Stimulated activated CD8-positive, alpha-beta memory T cell treated with anti-CD3 and anti-CD28 coated beads, Interleukin-7, amount 100 ng/mL, for 4 hours (primary cell): ENCODE data around the gene BMP7.
"Not testable (repeated sequence)": the region's sequence is repeated elsewhere in the genome, so short reads cannot be mapped to it uniquely, and the experiment has no call there.

Experiments
- DNase-seq, 2 donors: peaks; one replicate each; pipeline ENCODE4 v3.0.0-alpha.2; 2020; ENCODE audit warnings: low read depth in 2 of 2

BMP7 gene

GRCh38 chr20:57249772-57250171 lies 16.7 kb downstream of the BMP7 start:
- DNase-seq = no peak

DNA sequence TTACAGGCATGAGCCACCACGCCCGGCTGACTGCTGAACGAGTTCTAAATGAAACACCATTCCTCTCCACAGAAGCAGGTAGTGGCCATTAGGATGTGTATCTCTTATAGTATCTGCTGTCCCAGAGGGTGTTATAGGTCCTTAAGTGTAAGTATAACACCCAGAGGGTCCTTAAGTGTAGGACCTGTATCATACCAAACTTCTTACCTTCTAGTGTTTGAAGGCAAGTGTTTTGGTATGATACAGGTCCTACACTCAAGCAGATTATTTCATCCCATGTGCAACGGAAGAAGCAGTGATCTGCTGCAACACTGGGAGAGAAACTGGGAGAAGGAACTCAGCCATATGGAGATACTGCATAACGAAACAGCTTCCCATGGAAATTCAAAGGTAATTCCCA lies 17.4 kb downstream of the BMP7 start:
- no peak for DNase-seq

DNA sequence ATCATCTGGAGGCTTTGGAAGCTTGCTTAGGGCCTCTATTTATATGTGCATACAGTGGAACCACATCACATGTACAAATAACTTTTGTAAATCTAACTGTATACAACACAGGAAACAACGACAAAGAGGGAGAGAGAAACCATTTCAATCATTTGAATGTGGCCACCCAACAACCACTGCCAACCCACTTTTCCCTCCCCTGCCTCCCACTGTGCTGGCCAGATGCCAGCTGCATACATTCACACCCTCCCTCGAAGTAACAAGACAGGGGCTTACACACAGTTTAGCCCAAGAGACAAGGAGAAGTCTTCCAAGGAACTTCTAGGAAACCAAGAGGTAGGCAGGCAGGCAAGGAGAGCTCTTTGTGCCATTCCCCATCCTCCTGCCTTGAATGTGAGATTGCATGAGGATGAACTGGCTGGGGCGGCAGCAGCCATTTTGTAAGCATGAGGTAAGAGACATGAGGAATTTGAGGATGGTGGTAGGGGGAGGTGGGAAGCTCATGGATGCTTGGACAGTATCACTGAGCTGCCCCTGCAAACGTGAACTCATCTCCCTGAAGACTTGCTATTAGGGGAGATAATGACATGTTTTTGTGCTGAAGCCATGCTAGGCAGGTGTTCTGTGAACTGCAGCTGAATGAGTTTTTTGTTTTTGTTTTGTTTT lies 18.2 kb downstream of the BMP7 start:
- DNase-seq = no peak

DNA sequence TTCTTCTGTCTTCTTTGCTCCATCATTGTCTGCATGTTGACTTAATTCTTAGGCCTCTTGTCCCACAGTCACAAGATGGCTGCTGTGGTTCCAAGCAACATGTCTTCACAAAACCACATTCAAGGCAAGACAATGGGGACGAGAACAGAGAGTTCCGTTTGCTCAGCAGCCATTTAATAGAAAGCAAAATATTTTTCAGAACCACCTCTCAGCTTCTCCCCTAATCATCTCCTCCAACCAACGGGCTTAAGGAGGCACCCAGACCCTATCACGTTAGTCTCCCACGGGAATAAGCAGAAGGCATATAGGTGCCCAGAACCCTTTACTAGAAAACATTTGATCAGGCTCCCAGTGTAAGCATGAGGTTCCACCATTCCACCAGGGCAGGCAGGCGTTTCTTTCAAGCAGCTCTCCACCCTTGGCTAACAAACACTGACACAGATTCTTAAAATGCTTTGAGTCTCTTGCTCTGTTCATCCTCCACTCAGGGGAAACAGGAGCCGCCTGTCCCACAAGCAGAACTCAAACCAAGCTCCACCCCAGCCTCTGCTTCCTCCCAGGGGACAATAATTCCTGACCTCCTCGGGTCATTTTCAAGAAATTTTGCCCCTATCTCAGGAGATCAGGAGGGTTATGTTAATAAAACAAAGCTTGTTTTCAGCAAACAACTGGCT lies 19.0 kb downstream of the BMP7 start:
- no peak for DNase-seq

- no peak for DNase-seq
These were observed 20.4 kb downstream of the BMP7 start for GRCh38 chr20:57245997-57246396.

DNA sequence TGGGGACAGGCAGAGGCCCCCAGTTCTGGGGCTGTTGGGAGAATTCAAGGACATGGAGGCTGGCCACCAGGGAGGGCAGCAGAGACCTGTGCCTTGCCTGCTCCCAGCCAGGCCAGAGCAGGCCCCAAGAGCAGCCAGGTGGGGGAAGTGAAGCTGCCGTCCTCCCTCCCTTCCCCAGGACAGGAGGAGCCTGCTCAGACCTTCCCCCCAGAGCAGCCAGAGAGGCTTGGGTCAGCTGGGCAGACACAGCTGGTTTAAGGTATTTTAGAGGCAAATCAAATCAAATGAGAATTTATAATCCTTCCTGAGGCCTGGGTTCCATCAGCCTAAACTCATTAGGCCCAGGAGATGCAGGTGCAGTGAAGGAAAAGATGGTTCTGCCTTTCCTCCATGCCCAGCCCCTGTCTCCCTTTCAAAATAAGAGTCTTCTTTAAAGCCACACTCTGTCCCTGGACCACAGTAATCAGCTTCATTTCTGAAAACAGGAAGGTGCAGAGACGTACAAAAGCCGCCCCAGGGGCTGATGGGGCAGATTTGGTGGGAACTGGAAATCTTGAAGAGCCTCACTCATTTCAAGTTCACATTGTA lies 21.7 kb downstream of the BMP7 start:
- no peak for DNase-seq

DNA sequence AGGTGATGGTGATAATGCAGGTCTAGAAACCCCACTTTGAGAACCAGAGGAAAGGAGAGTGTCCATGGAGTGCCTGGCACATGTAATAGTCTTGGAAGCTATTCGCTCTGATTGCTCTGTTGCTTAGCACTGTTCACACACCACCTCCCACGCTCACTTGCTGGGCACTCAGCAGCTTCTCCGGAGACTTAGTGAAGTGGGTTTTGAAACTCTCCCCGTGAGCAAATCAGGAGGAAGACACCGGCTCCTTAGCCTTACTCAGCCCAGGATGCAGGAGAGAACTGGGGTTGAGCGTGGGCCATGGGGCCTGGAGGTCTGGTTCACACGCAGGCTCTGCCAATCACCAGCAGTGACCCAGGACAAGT lies 22.2 kb downstream of the BMP7 start:
- DNase-seq = no peak

- no peak for DNase-seq
These were observed 22.8 kb downstream of the BMP7 start for GRCh38 chr20:57243480-57244220.

GRCh38 chr20:57242414-57242813 lies 24.0 kb downstream of the BMP7 start:
- no peak for DNase-seq

GRCh38 chr20:57241363-57241991 lies 25.0 kb downstream of the BMP7 start:
- DNase-seq = no peak

GRCh38 chr20:57240581-57241362 lies 25.7 kb downstream of the BMP7 start:
- DNase-seq = no peak

- DNase-seq = not testable (repeated sequence)
These were observed 26.7 kb downstream of the BMP7 start for GRCh38 chr20:57239725-57240124.

DNA sequence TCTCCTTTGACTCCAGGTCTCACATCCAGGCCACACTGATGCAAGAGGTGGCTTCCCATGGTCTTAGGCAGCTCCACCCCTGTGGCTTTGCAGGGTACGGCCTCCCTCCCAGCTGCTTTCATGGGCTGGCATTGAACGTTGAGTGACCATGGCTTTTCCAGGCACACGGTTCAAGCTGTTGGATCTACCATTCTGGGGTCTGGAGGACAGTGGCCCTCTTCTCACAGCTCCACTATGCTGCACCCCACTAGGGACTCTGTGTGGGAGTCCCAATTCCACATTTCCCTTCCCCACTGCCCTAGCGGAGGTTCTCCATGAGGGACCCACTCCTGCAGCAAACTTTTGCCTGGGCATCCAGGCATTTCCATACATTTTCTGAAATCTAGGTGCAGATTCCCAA lies 27.1 kb downstream of the BMP7 start:
- DNase-seq = not testable (repeated sequence)

- no peak for DNase-seq
These were observed 28.4 kb downstream of the BMP7 start for GRCh38 chr20:57238089-57238488.

GRCh38 chr20:57237585-57237953 lies 28.9 kb downstream of the BMP7 start:
- no peak for DNase-seq

- DNase-seq = no peak
These were observed 29.4 kb downstream of the BMP7 start for GRCh38 chr20:57236813-57237584.

DNA sequence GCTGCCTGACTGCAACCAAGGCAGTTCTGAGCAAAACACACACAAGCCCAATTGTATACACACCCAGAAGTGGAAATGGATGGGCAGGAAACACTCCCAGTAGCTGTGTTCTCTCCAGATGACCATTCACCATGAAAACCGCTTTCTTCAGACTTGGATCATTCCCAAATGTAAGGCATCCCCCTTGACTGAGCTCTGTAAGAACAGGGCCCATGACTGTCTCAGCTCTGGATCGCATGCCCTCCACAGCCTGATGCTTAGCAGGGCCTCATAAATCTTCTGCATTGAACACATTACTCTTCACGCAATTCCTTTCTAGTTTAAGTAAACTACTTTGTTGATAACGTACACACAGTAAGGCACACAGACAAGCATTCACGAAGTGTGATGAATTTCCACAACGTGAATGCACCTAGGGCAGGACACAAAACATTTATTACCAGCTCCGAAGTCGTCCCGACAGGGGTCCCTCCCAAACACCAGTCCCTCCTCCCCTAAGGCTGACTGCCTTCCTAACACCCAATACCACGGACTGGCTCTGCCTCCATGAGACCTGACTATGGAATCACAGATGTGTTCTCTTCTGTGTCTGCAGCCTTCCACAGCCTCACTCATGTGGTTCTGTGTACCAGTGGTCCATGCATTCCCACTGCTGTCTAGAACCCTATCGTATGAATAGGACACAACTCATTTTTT lies 31.7 kb downstream of the BMP7 start:
- no peak for DNase-seq

DNA sequence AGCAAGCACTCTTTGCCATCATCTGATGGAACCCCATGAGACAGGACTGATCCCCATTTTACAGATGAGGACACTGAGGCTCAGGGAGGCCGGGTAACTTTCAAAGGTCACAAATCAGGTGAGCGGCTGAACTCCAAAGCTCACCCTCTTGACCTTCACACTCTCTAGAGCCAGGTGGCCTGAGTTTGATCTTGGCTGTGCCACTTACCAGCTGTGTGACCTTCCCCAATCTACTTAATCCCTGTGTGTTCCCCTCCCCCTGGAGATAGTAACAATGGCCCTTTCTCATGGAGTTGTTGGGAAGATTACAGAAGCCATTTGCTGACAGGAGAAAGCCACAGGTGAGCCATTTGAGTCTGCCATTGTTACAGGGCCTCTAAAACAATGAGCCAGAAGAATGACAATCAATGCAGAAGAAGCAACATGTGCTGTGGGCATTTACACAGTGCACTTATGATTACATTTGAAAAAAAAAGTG lies 34.5 kb downstream of the BMP7 start:
- no peak for DNase-seq

GRCh38 chr20:57231161-57231560 lies 35.3 kb downstream of the BMP7 start:
- DNase-seq = no peak

- DNase-seq = no peak
These were observed 36.2 kb downstream of the BMP7 start for GRCh38 chr20:57230247-57230646.
